Measurements from ENCODE around the gene TASOR. TPM values are rescaled to one million over a fixed set of nuclear protein-coding genes. Genes with fewer than 3 reads are reported as not detected.

The TASOR gene
- total RNA-seq, 1 donor from 2014 or later, result 35.0 TPM

- H3K36me3 ChIP-seq (ENCODE audit: control insufficient read depth, insufficient read depth, low read length), result no peaks in the 10 kb centered on the region
- TF ChIP-seq CTCF (IDR thresholded peaks at IDR 0.05; ENCODE audit: insufficient read depth, low read length, poor library complexity, severe bottlenecking), result no peak
- H3K27me3 ChIP-seq (ENCODE audit: control insufficient read depth, insufficient read depth, low read length), result no peaks in the 10 kb centered on the region
- no peak for DNase-seq (ENCODE audit: low read depth)
- no peak overlapping the region for H3K4me3 ChIP-seq (ENCODE audit: low read depth, low read length)
Measured at GRCh38 chr3:56688191-56688590, 5.1 kb upstream of the TASOR start.

DNA sequence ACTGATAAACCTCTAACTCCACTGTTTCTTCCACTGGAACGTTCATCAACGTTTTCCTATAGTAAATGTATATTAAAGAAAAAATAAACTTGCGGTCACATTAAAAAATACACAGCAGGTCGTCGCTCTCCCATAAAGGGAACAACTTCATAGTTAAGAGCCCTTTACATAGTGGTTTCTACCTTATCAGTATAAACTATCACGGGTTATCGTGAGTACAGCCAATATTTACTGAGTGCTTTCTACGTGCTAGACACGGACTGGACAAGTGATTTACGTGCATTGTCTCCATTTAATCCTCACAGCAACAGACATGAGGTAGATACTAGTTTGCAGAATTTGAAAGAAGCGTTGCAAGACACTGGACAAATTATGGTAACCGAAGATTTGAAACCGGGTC is 964 bp upstream of the TASOR start:
- Histone ChIP-seq H3K27me3 (ENCODE audit: control insufficient read depth, insufficient read depth, low read length) (no peaks in the 10 kb centered on the region), H3K36me3 (ENCODE audit: control insufficient read depth, insufficient read depth, low read length) (no peaks in the 10 kb centered on the region), H3K4me3 (ENCODE audit: low read depth, low read length) (no peak overlapping the region)
- TF ChIP-seq CTCF (IDR thresholded peaks at IDR 0.05; ENCODE audit: insufficient read depth, low read length, poor library complexity, severe bottlenecking), result no peak
- DNase-seq (ENCODE audit: low read depth), result no peak

GRCh38 chr3:56682462-56683121 is 473 bp downstream of the TASOR start:
- DNase-seq (ENCODE audit: low read depth), result no peak
- Histone ChIP-seq H3K27me3 (ENCODE audit: control insufficient read depth, insufficient read depth, low read length) (no peaks in the 10 kb centered on the region), H3K36me3 (ENCODE audit: control insufficient read depth, insufficient read depth, low read length) (no peaks in the 10 kb centered on the region), H3K4me3 (ENCODE audit: low read depth, low read length) (peak overlapping the region; percentile 90)
- TF ChIP-seq CTCF (IDR thresholded peaks at IDR 0.05; ENCODE audit: insufficient read depth, low read length, poor library complexity, severe bottlenecking), result no peak

- H3K27me3 ChIP-seq (ENCODE audit: control insufficient read depth, insufficient read depth, low read length), result no peaks in the 10 kb centered on the region
- DNase-seq (ENCODE audit: low read depth), result no peak
- peak overlapping the region; percentile 90 for H3K4me3 ChIP-seq (ENCODE audit: low read depth, low read length)
- no peak for TF ChIP-seq CTCF (IDR thresholded peaks at IDR 0.05; ENCODE audit: insufficient read depth, low read length, poor library complexity, severe bottlenecking)
- H3K36me3 ChIP-seq (ENCODE audit: control insufficient read depth, insufficient read depth, low read length), result no peaks in the 10 kb centered on the region
Measured at GRCh38 chr3:56681984-56682461, 1.0 kb downstream of the TASOR start.

DNA sequence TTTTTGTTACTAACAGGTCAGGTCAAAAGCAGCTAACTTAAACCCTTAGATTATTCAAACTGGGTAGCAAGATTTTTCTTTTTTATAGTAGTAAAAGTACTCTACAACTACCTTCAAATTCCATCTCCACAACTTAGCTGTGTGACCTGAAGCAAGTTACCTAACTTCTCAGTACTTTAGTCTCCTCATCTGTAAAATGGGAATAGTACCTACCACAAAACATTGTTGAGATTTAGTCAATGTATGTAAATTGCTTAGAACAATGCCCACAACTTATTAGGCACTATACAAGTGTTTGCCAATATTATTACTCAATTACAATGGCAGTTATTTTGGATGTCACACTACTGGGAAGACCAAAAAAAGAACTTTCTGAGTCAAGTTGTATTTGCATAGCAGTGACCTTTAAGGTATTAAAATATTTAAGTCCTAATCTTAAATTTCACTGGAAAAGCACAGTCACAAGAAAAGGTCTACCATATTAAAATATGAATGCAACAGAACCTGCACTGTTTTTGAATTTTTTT is 2.9 kb downstream of the TASOR start:
- no peak for DNase-seq (ENCODE audit: low read depth)
- Histone ChIP-seq H3K4me3 (ENCODE audit: low read depth, low read length) (no peak overlapping the region), H3K36me3 (ENCODE audit: control insufficient read depth, insufficient read depth, low read length) (no peaks in the 10 kb centered on the region), H3K27me3 (ENCODE audit: control insufficient read depth, insufficient read depth, low read length) (no peaks in the 10 kb centered on the region)
- no peak for TF ChIP-seq CTCF (IDR thresholded peaks at IDR 0.05; ENCODE audit: insufficient read depth, low read length, poor library complexity, severe bottlenecking)

GRCh38 chr3:56677286-56677685 is 5.8 kb downstream of the TASOR start:
- no peak for DNase-seq (ENCODE audit: low read depth)
- Histone ChIP-seq H3K27me3 (ENCODE audit: control insufficient read depth, insufficient read depth, low read length) (no peaks in the 10 kb centered on the region), H3K4me3 (ENCODE audit: low read depth, low read length) (no peak overlapping the region), H3K36me3 (ENCODE audit: control insufficient read depth, insufficient read depth, low read length) (no peaks in the 10 kb centered on the region)
- TF ChIP-seq CTCF (IDR thresholded peaks at IDR 0.05; ENCODE audit: insufficient read depth, low read length, poor library complexity, severe bottlenecking), result no peak
